GM23338 (cell line): ENCODE results near the gene SMIM30. TPM values are rescaled to one million over a fixed set of nuclear protein-coding genes. Genes with fewer than 3 reads are reported as not detected.

Experiments
- ATAC-seq: fragments of 200-7000 bp; cut with Tn5 transposase; 3 replicates; pipeline ENCODE4 v1.9.1; 2020
- DNase-seq: peaks from one replicate; pipeline ENCODE4 v3.0.0-alpha.2; 2015; ENCODE audit warnings: low spot score
- H2AFZ ChIP-seq: fragments of 200-600 bp; sonication (generic); 2 replicates; pipeline ENCODE4 v1.8.0; 2016; ENCODE audit warnings: antibody characterized with exemption, mild to moderate bottlenecking, moderate library complexity
- H3F3A ChIP-seq: fragments of 200-600 bp; sonication (generic); replicated peaks from 2 replicates; pipeline ENCODE4 v1.8.0; 2017; ENCODE audit warnings: antibody characterized with exemption, mixed run types, low read depth
- H3K27ac ChIP-seq: fragments of 200-600 bp; sonication (generic); 2 replicates; pipeline ENCODE4 v1.6.1; 2016; ENCODE audit warnings: low read depth
- H3K27me3 ChIP-seq: fragments of 200-600 bp; sonication (generic); 2 replicates; pipeline ENCODE4 v1.8.0; 2016; ENCODE audit warnings: mild to moderate bottlenecking, mixed run types, moderate library complexity; ENCODE audit not compliant: insufficient read depth
- H3K36me3 ChIP-seq: fragments of 200-600 bp; sonication (generic); 2 replicates; pipeline ENCODE4 v1.8.0; 2016; ENCODE audit warnings: mild to moderate bottlenecking; ENCODE audit not compliant: insufficient read depth
- H3K4me1 ChIP-seq: fragments of 200-600 bp; sonication (generic); 2 replicates; pipeline ENCODE4 v1.8.0; 2016; ENCODE audit warnings: mild to moderate bottlenecking, moderate library complexity; ENCODE audit not compliant: insufficient read depth
- H3K4me2 ChIP-seq: fragments of 200-600 bp; sonication (generic); 2 replicates; pipeline ENCODE4 v1.7.1; 2017; ENCODE audit warnings: mixed run types
- H3K4me3 ChIP-seq: fragments of 200-600 bp; sonication (generic); 2 replicates; pipeline ENCODE4 v1.6.1; 2016; ENCODE audit warnings: mixed run types
- H3K79me2 ChIP-seq: fragments of 200-600 bp; sonication (generic); replicated peaks from 2 replicates; pipeline ENCODE4 v1.8.0; 2017; ENCODE audit warnings: mild to moderate bottlenecking; ENCODE audit not compliant: insufficient read depth
- H3K9me2 ChIP-seq: fragments of 200-600 bp; sonication (generic); 2 replicates; pipeline ENCODE4 v1.8.0; 2017; ENCODE audit not compliant: insufficient read depth
- H4K20me1 ChIP-seq: fragments of 200-600 bp; sonication (generic); replicated peaks from 2 replicates; pipeline ENCODE4 v1.8.0; 2017; ENCODE audit warnings: mild to moderate bottlenecking; ENCODE audit not compliant: insufficient read depth
- H3K27ac Mint-ChIP-seq: 2 replicates; pipeline ENCODE4 v1.8.0; 2020; ENCODE audit warnings: inconsistent platforms, mild to moderate bottlenecking, moderate library complexity, mixed read lengths
- H3K27me3 Mint-ChIP-seq: 3 replicates; pipeline ENCODE4 v1.8.0; 2022; ENCODE audit warnings: low read depth, mild to moderate bottlenecking, moderate library complexity, mixed read lengths, inconsistent platforms; ENCODE audit not compliant: insufficient read depth, poor library complexity
- H3K36me3 Mint-ChIP-seq: 3 replicates; pipeline ENCODE4 v1.8.0; 2021; ENCODE audit warnings: low read depth, mild to moderate bottlenecking, inconsistent platforms, moderate library complexity, mixed read lengths
- H3K4me1 Mint-ChIP-seq: 3 replicates; pipeline ENCODE4 v1.8.0; 2020; ENCODE audit warnings: mild to moderate bottlenecking, inconsistent platforms, mixed read lengths
- H3K4me3 Mint-ChIP-seq: 3 replicates; pipeline ENCODE4 v1.8.0; 2021; ENCODE audit warnings: moderate library complexity, mild to moderate bottlenecking, inconsistent platforms, mixed read lengths
- H3K9me3 Mint-ChIP-seq: 3 replicates; pipeline ENCODE4 v1.8.0; 2020; ENCODE audit warnings: moderate library complexity, mild to moderate bottlenecking, inconsistent platforms, mixed read lengths
- EZH2 ChIP-seq: fragments of 200-600 bp; sonication (generic); IDR thresholded peaks from one replicate; pipeline ENCODE4 v1.8.0; 2017; ENCODE audit warnings: antibody characterized with exemption, mild to moderate bottlenecking, low read depth; ENCODE audit not compliant: unreplicated experiment
- EZH2phosphoT487 ChIP-seq: fragments of 200-600 bp; sonication (generic); IDR thresholded peaks from one replicate; pipeline ENCODE4 v1.8.1; 2018; ENCODE audit warnings: antibody characterized with exemption; ENCODE audit not compliant: unreplicated experiment
- JUNB ChIP-seq: IDR thresholded peaks from one replicate; pipeline ENCODE4 v1.6.1; 2016; ENCODE audit warnings: antibody characterized with exemption; ENCODE audit not compliant: unreplicated experiment
- POLR2AphosphoS5 ChIP-seq: IDR thresholded peaks from 2 replicates; pipeline ENCODE4 v1.6.1; 2016; ENCODE audit warnings: antibody characterized with exemption, low read depth
- STAT1 ChIP-seq: IDR thresholded peaks from one replicate; pipeline ENCODE4 v1.6.1; 2016; ENCODE audit warnings: antibody characterized with exemption; ENCODE audit not compliant: unreplicated experiment
- ZNF114 ChIP-seq: fragments of 250-450 bp; sonication (Bioruptor Pico); IDR thresholded peaks from 2 replicates; pipeline ENCODE4 v1.5.0; 2020; ENCODE audit warnings: mild to moderate bottlenecking, moderate library complexity
- polyA plus RNA-seq: library from polyadenylated mRNA; unstranded; fragments of >200 nt; fragmentation: Nextera tagmentation; extraction: Ambion mirVana; gene quantifications from 2 replicates; pipeline ENCODE4 v1.2.1, GENCODE V29; 2016
- total RNA-seq: library from RNA; depleted of rRNA; stranded (reverse); fragments of >200 nt; shearing (Covaris generic); gene quantifications from 2 replicates; pipeline ENCODE4 v1.2.3, GENCODE V29; 2014
- TF ChIP-seq, protein P1 (sequence below), 2 experiments: fragments of 200-600 bp in 1 of 2; sonication (generic) in 1 of 2; conservative IDR thresholded peaks; 2 replicates each; pipeline versions ENCODE4 v1.5.1 to v1.6.1; 2016 to 2017; ENCODE audit warnings: antibody characterized with exemption in 2 of 2, low read depth in 2 of 2, mild to moderate bottlenecking in 2 of 2, moderate library complexity in 1 of 2
- TF ChIP-seq, protein P2 (sequence below): IDR thresholded peaks from 2 replicates; pipeline ENCODE4 v1.6.1; 2016; ENCODE audit warnings: antibody characterized with exemption
- TF ChIP-seq, protein P3 (sequence below): IDR thresholded peaks from one replicate; pipeline ENCODE4 v1.6.1; 2018; ENCODE audit warnings: antibody characterized with exemption; ENCODE audit not compliant: unreplicated experiment

The SMIM30 gene
- total and polyA plus RNA-seq, 2 experiments from 2014 or later, result 40.6 to 150 TPM

DNA sequence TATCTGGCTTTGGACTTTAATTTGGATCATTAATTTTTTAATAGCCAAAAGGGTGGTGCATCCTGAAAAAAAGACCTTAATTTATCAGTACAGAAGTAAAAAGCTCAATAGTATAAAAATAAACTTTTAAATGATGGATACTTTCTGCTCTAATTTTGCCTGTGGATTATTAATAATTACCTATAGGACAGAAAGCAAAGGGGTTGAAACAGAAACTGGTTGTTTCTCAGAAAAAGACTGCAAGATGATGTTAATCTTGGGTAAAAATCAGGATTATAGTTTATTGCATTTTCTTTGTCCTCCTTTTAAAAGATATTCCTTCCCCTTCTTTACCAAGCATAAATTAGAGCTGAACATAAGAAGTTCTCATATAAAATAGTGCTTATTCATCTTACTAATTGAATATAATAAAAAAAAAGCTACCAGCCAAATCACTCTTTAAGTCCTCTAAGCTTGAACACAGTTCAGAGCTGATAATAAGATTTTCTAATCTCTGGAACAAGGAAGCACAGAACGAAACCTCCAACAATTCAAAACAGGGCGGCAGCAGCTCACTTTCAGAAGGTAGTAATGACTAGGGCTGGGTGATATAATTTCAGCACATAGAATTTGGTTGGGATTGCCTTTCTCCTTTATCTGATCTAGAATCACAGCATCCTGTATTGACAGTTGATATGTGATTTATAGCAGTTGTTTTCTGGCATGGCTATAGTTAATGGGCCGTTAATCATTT is 23.7 kb downstream of the SMIM30 start:
- Histone ChIP-seq H2AFZ (no peak overlapping the region), H4K20me1 (no peaks in the 10 kb centered on the region), H3K4me3 (no peak overlapping the region), H3K36me3 (no peaks in the 10 kb centered on the region), H3K27ac (no peak overlapping the region), H3F3A (no peaks in the 10 kb centered on the region), H3K9me2 (no peaks in the 10 kb centered on the region), H3K27me3 (no peaks in the 10 kb centered on the region), H3K4me2 (no peak overlapping the region), H3K79me2 (no peaks in the 10 kb centered on the region), H3K4me1 (no peaks in the 10 kb centered on the region)
- ATAC-seq, result no peak
- no peaks in the 10 kb centered on the region for H3K9me3 Mint-ChIP-seq
- H3K27me3 Mint-ChIP-seq, result no peaks in the 10 kb centered on the region
- H3K4me3 Mint-ChIP-seq, result no peak overlapping the region
- DNase-seq, result no peak
- H3K36me3 Mint-ChIP-seq, result no peaks in the 10 kb centered on the region
- peaks cover 7% of the 10 kb centered on the region; the same call in 2 of the 3 replicates for H3K4me1 Mint-ChIP-seq
- H3K27ac Mint-ChIP-seq, result no peak overlapping the region
- TF ChIP-seq POLR2AphosphoS5 (no peak), EZH2phosphoT487 (no peak)
- TF ChIP-seq, protein P1, sequence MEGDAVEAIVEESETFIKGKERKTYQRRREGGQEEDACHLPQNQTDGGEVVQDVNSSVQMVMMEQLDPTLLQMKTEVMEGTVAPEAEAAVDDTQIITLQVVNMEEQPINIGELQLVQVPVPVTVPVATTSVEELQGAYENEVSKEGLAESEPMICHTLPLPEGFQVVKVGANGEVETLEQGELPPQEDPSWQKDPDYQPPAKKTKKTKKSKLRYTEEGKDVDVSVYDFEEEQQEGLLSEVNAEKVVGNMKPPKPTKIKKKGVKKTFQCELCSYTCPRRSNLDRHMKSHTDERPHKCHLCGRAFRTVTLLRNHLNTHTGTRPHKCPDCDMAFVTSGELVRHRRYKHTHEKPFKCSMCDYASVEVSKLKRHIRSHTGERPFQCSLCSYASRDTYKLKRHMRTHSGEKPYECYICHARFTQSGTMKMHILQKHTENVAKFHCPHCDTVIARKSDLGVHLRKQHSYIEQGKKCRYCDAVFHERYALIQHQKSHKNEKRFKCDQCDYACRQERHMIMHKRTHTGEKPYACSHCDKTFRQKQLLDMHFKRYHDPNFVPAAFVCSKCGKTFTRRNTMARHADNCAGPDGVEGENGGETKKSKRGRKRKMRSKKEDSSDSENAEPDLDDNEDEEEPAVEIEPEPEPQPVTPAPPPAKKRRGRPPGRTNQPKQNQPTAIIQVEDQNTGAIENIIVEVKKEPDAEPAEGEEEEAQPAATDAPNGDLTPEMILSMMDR (conservative IDR thresholded peaks at IDR 0.05; ENCODE audit: low read depth in 2 of 2), result no peak

DNA sequence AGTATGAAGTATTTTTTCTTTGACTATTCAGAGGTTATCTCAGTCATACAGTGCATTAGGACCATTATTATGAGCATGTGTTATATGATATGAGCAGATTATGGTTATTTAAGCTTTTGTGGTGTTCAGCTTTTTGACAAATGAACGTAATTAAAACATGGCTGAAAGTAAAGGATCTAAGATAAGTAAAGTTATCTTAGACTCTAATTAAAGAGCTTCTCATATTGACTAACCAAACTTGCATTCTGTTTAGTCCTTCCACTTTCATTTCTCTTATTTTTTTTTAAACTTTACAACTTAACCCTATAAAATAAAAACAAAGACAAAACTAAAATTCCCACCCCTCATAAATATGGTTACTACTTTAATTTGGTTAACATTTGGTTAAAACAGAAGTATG is 24.8 kb downstream of the SMIM30 start:
- H3K27ac ChIP-seq, result no peak overlapping the region
- Mint-ChIP-seq H3K4me3 (no peak overlapping the region), H3K9me3 (no peaks in the 10 kb centered on the region), H3K27ac (no peak overlapping the region), H3K27me3 (no peaks in the 10 kb centered on the region), H3K4me1 (no peaks in the 10 kb centered on the region), H3K36me3 (no peaks in the 10 kb centered on the region)
- no peaks in the 10 kb centered on the region for H3F3A ChIP-seq
- no peaks in the 10 kb centered on the region for H4K20me1 ChIP-seq
- TF ChIP-seq, protein P2, sequence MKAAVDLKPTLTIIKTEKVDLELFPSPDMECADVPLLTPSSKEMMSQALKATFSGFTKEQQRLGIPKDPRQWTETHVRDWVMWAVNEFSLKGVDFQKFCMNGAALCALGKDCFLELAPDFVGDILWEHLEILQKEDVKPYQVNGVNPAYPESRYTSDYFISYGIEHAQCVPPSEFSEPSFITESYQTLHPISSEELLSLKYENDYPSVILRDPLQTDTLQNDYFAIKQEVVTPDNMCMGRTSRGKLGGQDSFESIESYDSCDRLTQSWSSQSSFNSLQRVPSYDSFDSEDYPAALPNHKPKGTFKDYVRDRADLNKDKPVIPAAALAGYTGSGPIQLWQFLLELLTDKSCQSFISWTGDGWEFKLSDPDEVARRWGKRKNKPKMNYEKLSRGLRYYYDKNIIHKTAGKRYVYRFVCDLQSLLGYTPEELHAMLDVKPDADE, result no peak
- TF ChIP-seq STAT1 (no peak), ZNF114 (CRISPR knock-in tag) (no peak), EZH2 (no peak), JUNB (no peak), EZH2phosphoT487 (no peak)
- TF ChIP-seq, protein P3, sequence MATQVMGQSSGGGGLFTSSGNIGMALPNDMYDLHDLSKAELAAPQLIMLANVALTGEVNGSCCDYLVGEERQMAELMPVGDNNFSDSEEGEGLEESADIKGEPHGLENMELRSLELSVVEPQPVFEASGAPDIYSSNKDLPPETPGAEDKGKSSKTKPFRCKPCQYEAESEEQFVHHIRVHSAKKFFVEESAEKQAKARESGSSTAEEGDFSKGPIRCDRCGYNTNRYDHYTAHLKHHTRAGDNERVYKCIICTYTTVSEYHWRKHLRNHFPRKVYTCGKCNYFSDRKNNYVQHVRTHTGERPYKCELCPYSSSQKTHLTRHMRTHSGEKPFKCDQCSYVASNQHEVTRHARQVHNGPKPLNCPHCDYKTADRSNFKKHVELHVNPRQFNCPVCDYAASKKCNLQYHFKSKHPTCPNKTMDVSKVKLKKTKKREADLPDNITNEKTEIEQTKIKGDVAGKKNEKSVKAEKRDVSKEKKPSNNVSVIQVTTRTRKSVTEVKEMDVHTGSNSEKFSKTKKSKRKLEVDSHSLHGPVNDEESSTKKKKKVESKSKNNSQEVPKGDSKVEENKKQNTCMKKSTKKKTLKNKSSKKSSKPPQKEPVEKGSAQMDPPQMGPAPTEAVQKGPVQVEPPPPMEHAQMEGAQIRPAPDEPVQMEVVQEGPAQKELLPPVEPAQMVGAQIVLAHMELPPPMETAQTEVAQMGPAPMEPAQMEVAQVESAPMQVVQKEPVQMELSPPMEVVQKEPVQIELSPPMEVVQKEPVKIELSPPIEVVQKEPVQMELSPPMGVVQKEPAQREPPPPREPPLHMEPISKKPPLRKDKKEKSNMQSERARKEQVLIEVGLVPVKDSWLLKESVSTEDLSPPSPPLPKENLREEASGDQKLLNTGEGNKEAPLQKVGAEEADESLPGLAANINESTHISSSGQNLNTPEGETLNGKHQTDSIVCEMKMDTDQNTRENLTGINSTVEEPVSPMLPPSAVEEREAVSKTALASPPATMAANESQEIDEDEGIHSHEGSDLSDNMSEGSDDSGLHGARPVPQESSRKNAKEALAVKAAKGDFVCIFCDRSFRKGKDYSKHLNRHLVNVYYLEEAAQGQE, result no peak
- TF ChIP-seq, protein P1 (conservative IDR thresholded peaks at IDR 0.05; ENCODE audit: low read depth in 2 of 2), result no peak
- H3K4me3 ChIP-seq, result no peak overlapping the region
- H3K4me1 ChIP-seq, result no peaks in the 10 kb centered on the region
- H3K9me2 ChIP-seq, result no peaks in the 10 kb centered on the region
- no peak overlapping the region for H3K4me2 ChIP-seq
- no peak for ATAC-seq
- no peaks in the 10 kb centered on the region for H3K36me3 ChIP-seq
- H3K79me2 ChIP-seq, result no peaks in the 10 kb centered on the region
- no peak overlapping the region for H2AFZ ChIP-seq
- no peak for DNase-seq
- no peaks in the 10 kb centered on the region for H3K27me3 ChIP-seq
